ENCODE measurements around the gene PPP1R3G.

DNA sequence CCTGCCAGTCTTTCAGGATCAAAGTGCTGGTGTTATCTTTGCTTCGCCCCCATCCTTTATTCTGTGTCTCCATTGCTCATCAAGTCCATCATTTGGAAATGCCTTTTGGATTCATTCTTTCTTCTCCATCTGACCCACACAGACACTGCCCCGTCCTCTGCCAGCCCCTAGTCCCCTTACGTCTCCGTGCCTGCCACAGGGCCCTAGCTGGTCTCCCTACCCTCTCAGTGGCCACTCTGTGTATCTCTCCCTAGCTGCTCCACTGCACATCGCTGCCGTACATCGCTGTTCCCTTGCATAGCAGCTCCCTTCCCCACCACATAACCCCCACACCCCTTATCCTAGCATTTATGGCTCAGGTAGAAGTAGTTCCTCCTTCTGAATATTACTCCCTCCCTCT lies 15.7 kb downstream of the PPP1R3G start:
- TF ChIP-seq, protein P1, sequence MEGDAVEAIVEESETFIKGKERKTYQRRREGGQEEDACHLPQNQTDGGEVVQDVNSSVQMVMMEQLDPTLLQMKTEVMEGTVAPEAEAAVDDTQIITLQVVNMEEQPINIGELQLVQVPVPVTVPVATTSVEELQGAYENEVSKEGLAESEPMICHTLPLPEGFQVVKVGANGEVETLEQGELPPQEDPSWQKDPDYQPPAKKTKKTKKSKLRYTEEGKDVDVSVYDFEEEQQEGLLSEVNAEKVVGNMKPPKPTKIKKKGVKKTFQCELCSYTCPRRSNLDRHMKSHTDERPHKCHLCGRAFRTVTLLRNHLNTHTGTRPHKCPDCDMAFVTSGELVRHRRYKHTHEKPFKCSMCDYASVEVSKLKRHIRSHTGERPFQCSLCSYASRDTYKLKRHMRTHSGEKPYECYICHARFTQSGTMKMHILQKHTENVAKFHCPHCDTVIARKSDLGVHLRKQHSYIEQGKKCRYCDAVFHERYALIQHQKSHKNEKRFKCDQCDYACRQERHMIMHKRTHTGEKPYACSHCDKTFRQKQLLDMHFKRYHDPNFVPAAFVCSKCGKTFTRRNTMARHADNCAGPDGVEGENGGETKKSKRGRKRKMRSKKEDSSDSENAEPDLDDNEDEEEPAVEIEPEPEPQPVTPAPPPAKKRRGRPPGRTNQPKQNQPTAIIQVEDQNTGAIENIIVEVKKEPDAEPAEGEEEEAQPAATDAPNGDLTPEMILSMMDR (conservative IDR thresholded peaks at IDR 0.05 in 1 of 2, IDR thresholded peaks at IDR 0.05 in 1 of 2; ENCODE audit: low read depth in 1 of 2, low read length in 2 of 2): no peak
- TF ChIP-seq EZH2 (IDR thresholded peaks at IDR 0.05; ENCODE audit: low read length, missing control alignments): no peak

All from fibroblast of lung (primary cell).